Esophagus muscularis mucosa (tissue), 4 donors: Measurements from ENCODE around the gene MAGI1.

Experiments
- EP300 ChIP-seq: sonication (generic); formaldehyde crosslinking; IDR thresholded peaks from one replicate; pipeline ENCODE4 v1.6.1; 2017; ENCODE audit warnings: antibody characterized with exemption
- POLR2A ChIP-seq: fragments of 450-650 bp; IDR thresholded peaks from one replicate; pipeline ENCODE4 v1.6.1; 2017; ENCODE audit warnings: antibody characterized with exemption, moderate library complexity, mild to moderate bottlenecking, low read depth
- POLR2AphosphoS5 ChIP-seq, 2 donors: sonication (generic); formaldehyde crosslinking; IDR thresholded peaks; one replicate each; pipeline ENCODE4 v1.6.1; 2017; ENCODE audit warnings: antibody characterized with exemption in 2 of 2
- TF ChIP-seq, protein P1 (sequence below), 3 experiments: fragments of 200-600 bp in 2 of 3; fragments of 450-650 bp in 1 of 3; sonication (generic) in 2 of 3; IDR thresholded peaks; one replicate each; pipeline ENCODE4 v1.5.1; 2017 to 2019; ENCODE audit warnings: antibody characterized with exemption in 3 of 3, mild to moderate bottlenecking in 2 of 3, moderate library complexity in 1 of 3

- TF ChIP-seq POLR2A (no peak), POLR2AphosphoS5 (IDR thresholded peaks at IDR 0.05) (no peak), EP300 (no peak)
- TF ChIP-seq, protein P1, sequence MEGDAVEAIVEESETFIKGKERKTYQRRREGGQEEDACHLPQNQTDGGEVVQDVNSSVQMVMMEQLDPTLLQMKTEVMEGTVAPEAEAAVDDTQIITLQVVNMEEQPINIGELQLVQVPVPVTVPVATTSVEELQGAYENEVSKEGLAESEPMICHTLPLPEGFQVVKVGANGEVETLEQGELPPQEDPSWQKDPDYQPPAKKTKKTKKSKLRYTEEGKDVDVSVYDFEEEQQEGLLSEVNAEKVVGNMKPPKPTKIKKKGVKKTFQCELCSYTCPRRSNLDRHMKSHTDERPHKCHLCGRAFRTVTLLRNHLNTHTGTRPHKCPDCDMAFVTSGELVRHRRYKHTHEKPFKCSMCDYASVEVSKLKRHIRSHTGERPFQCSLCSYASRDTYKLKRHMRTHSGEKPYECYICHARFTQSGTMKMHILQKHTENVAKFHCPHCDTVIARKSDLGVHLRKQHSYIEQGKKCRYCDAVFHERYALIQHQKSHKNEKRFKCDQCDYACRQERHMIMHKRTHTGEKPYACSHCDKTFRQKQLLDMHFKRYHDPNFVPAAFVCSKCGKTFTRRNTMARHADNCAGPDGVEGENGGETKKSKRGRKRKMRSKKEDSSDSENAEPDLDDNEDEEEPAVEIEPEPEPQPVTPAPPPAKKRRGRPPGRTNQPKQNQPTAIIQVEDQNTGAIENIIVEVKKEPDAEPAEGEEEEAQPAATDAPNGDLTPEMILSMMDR (IDR thresholded peaks at IDR 0.05) = no peak
Measured at GRCh38 chr3:66047311-66048050, 8.8 kb upstream of the MAGI1 start.
